Measurements from ENCODE around the gene MAB21L3. TPM values are rescaled to one million over a fixed set of nuclear protein-coding genes. Genes with fewer than 3 reads are reported as not detected.
"Not testable (repeated sequence)": the region's sequence is repeated elsewhere in the genome, so short reads cannot be mapped to it uniquely, and the experiment has no call there.

Gene MAB21L3
- total RNA-seq, 4 donors from 2014 or later = 1.3 TPM; not detected in 3

DNA sequence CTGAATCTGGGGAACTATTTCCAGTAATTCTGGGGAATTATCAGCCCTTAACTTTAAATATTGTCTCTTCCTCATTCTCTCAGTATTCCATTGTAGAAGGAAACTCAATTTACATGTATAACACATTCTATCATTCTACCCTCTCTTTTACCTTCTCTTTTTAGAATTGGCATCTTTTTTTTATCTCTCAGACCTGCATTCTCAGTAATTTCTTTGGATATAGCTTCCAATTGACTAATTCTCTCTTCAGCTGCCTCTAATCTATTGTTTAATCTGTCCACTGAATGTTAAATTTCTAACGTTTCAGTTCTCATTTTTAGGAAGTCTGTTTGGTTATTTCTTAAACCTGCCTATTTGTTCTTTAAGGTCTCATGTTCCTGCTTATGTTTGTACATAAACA lies 33.0 kb downstream of the MAB21L3 start:
- Histone ChIP-seq H3K27me3 (no peaks in the 10 kb centered on the region), H3K27ac (no peak overlapping the region), H3K4me3 (no peak overlapping the region), H3K9me3 (peaks cover 0 to 18% (median 0%) of the 10 kb centered on the region in 3 donors), H3K4me1 (no peaks in the 10 kb centered on the region), H3K36me3 (no peaks in the 10 kb centered on the region)
- 40 to 47% methylated on average over 1 of the region's 1 CpG for WGBS, 2 donors (ENCODE audit: low coverage in 1 of 2)
- ATAC-seq = no peak
- TF ChIP-seq EP300 (IDR thresholded peaks at IDR 0.05) (no peak), POLR2AphosphoS5 (IDR thresholded peaks at IDR 0.05) (no peak), POLR2A (IDR thresholded peaks at IDR 0.05) (no peak)
- TF ChIP-seq, protein P1, sequence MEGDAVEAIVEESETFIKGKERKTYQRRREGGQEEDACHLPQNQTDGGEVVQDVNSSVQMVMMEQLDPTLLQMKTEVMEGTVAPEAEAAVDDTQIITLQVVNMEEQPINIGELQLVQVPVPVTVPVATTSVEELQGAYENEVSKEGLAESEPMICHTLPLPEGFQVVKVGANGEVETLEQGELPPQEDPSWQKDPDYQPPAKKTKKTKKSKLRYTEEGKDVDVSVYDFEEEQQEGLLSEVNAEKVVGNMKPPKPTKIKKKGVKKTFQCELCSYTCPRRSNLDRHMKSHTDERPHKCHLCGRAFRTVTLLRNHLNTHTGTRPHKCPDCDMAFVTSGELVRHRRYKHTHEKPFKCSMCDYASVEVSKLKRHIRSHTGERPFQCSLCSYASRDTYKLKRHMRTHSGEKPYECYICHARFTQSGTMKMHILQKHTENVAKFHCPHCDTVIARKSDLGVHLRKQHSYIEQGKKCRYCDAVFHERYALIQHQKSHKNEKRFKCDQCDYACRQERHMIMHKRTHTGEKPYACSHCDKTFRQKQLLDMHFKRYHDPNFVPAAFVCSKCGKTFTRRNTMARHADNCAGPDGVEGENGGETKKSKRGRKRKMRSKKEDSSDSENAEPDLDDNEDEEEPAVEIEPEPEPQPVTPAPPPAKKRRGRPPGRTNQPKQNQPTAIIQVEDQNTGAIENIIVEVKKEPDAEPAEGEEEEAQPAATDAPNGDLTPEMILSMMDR (IDR thresholded peaks at IDR 0.05) = no peak

DNA sequence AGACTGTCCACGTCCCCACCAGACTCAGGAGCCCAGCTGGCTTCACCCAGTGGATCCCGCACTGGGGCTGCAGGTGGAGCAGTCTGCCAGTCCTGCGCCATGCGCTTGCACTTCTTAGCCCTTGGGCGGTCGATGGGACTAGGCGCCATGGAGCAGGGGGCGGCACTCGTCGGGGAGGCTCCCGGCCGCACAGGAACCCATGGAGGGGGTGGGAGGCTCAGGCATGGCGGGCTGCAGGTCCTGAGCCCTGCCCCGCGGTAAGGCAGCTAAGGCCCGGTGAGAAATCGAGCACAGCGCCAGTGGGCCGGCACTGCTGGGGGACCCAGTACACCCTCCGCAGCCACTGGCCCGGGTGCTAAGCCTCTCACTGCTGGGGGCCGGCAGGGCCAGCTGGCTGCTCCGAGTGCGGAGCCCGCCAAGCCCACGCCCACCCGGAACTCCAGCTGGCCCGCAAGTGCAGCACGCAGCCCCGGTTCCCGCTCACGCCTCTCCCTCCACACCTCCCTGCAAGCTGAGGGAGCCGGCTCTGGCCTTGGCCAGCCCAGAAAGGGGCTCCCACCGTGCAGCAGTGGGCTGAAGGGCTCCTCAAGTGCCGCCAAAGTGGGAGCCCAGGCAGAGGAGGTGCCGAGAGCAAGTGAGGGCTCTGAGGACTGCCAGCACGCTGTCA lies 35.4 kb downstream of the MAB21L3 start:
- H3K4me1 ChIP-seq = peaks cover 0 to 13% (median 0%) of the 10 kb centered on the region in 3 donors
- H3K4me3 ChIP-seq, ATAC-seq, H3K27me3 ChIP-seq, H3K36me3 ChIP-seq, H3K27ac ChIP-seq: not testable (repeated sequence)
- 100% methylated on average over 4 of the region's 37 CpGs; no CpG with 5 or more reads in 1 of the 2 donors for WGBS, 2 donors (ENCODE audit: low coverage in 1 of 2)
- H3K9me3 ChIP-seq = peaks cover 0 to 18% (median 0%) of the 10 kb centered on the region in 3 donors

DNA sequence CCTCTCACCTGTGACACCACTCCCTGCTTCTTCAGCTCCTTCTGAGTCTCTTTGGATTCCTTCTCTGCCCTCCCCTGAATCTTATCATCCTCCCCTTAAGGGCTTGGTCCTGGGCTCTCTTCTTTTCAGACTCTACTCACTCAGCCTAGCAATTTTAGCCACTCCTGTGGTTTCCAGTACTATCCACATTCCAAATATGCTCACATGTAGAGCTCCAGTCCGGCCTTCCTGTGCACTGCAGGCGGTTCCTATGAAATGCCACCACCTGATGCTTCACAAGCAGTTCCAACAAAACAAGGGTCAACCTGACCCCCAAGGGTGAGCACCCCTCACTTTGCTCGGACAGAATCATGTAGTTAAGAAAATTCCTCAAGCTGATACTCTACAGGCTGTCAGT lies 35.9 kb downstream of the MAB21L3 start:
- TF ChIP-seq EP300 (IDR thresholded peaks at IDR 0.05) = no peak
- TF ChIP-seq, protein P1 (IDR thresholded peaks at IDR 0.05) = no peak
- TF ChIP-seq POLR2AphosphoS5 (IDR thresholded peaks at IDR 0.05) = no peak
- no peak for TF ChIP-seq POLR2A (IDR thresholded peaks at IDR 0.05)
- 76% methylated on average over 3 of the region's 3 CpGs; no CpG with 5 or more reads in 1 of the 2 donors for WGBS, 2 donors (ENCODE audit: low coverage in 1 of 2)
- no peaks in the 10 kb centered on the region for H3K27me3 ChIP-seq

DNA sequence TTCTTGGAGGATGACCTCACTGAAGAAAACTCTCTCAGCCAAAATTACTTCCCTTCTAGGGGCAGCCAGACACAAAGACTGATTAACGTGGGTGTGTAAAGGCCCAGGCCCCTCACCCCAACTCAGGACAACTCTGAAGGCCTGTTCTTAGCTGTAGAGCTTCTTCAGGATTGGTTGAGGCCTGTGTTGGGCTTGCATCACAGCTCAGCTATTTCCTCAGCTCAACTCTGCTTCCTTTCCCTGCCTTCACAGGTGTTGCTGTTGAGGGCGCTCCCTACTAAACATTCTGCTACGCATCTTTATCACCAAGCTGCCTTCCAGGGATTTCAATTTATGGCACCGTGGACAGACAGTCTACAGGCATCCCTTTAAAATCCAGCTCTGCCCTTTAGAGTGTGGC lies 36.8 kb downstream of the MAB21L3 start:
- ATAC-seq = no peak
- Histone ChIP-seq H3K4me1 (peaks cover 0 to 21% (median 0%) of the 10 kb centered on the region in 3 donors), H3K27me3 (no peaks in the 10 kb centered on the region), H3K9me3 (peaks cover 0 to 18% (median 0%) of the 10 kb centered on the region in 3 donors), H3K4me3 (no peak overlapping the region), H3K27ac (no peak overlapping the region), H3K36me3 (no peaks in the 10 kb centered on the region)
- TF ChIP-seq EP300 (IDR thresholded peaks at IDR 0.05) (no peak), POLR2A (IDR thresholded peaks at IDR 0.05) (no peak), POLR2AphosphoS5 (IDR thresholded peaks at IDR 0.05) (no peak)
- TF ChIP-seq, protein P1 (IDR thresholded peaks at IDR 0.05) = no peak
- WGBS, 2 donors (ENCODE audit: low coverage in 1 of 2) = 85 to 88% methylated on average over 4 of the region's 4 CpGs

More for the DNA sequence above, 35.9 kb downstream of the MAB21L3 start:
- peaks cover 0 to 18% (median 0%) of the 10 kb centered on the region in 3 donors for H3K4me1 ChIP-seq
- H3K36me3 ChIP-seq = no peaks in the 10 kb centered on the region
- H3K4me3 ChIP-seq = no peak overlapping the region
- H3K27ac ChIP-seq = no peak overlapping the region
- ATAC-seq = no peak
- peaks cover 0 to 18% (median 0%) of the 10 kb centered on the region in 3 donors for H3K9me3 ChIP-seq

DNA sequence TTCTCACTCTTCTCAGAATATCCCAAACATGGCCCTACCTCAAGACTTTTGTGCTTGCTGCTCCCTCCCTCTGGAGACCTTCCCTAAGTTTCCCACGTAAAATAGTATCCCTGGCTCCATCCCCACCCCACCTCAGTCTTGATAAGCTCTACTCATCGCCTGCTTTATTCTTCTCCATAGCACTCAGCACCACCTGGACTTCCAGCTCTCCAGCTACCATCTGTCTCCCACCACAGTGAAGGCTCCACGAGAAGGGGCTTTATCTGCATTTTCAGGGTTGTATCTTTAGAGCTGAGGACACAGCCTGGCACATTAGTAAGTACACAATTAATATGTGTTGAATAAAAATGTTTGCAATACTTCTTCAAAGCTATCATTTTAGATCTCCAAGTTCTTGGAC lies 37.8 kb downstream of the MAB21L3 start:
- no peak for ATAC-seq
- H3K4me3 ChIP-seq = no peak overlapping the region
- peaks cover 0 to 11% (median 0%) of the 10 kb centered on the region in 3 donors for H3K9me3 ChIP-seq
- H3K36me3 ChIP-seq = no peaks in the 10 kb centered on the region
- H3K27ac ChIP-seq = no peak overlapping the region
- TF ChIP-seq POLR2A (IDR thresholded peaks at IDR 0.05) (no peak), POLR2AphosphoS5 (IDR thresholded peaks at IDR 0.05) (no peak)
- TF ChIP-seq, protein P1 (IDR thresholded peaks at IDR 0.05) = no peak
- no peaks in the 10 kb centered on the region for H3K27me3 ChIP-seq
- WGBS, 2 donors (ENCODE audit: low coverage in 1 of 2) = 78 to 87% methylated on average over 3 of the region's 3 CpGs
- H3K4me1 ChIP-seq = peaks cover 0 to 21% (median 0%) of the 10 kb centered on the region in 3 donors

Measured in gastroesophageal sphincter (tissue), 4 donors.